ENCODE measurements around the gene ANXA11. TPM values are rescaled to one million over a fixed set of nuclear protein-coding genes. Genes with fewer than 3 reads are reported as not detected.

Gene ANXA11
- total and polyA plus RNA-seq, 2 of the 4 experiments (the other 2 are of a cell fraction), result 39.4 to 109 TPM

GRCh38 chr10:80167471-80168161, 37.7 kb downstream of the ANXA11 start:
- Histone ChIP-seq H3K4me2 (ENCODE audit: low read depth, low read length) (no peak overlapping the region), H3K9me3 (ENCODE audit: control insufficient read depth, insufficient read depth, low read length) (no peaks in the 10 kb centered on the region), H3K36me3 (ENCODE audit: control insufficient read depth, insufficient read depth, low read length) (peaks cover 58% of the 10 kb centered on the region), H2AFZ (replicated peaks; ENCODE audit: low read length, poor library complexity) (no peak overlapping the region), H2BK15ac (ENCODE audit: low read depth, low read length) (no peak overlapping the region), H3K23ac (ENCODE audit: low read depth, low read length) (no peak overlapping the region), H3K18ac (ENCODE audit: low read depth, low read length) (no peak overlapping the region), H3K4me3 (ENCODE audit: insufficient read depth, low read depth, low read length) (no peak overlapping the region), H4K91ac (ENCODE audit: insufficient read depth, low read depth, low read length) (0 out of 2 replicates have a peak overlapping the region, but pooled peaks have one; percentile 7), H3K4ac (ENCODE audit: low read depth, low read length) (peak overlapping the region; percentile 38; the same call in 1 of the 2 replicates), H2AK9ac (replicated peaks; ENCODE audit: low read depth, low read length, poor library complexity) (peak overlapping the region; percentile 39), H3K9me1 (ENCODE audit: insufficient read depth, low read length) (peaks cover 51% of the 10 kb centered on the region), H3K4me1 (ENCODE audit: control insufficient read depth, insufficient read depth, low read length) (peaks cover 34% of the 10 kb centered on the region), H3K27ac (ENCODE audit: insufficient read depth, low read length) (no peak overlapping the region), H4K20me1 (ENCODE audit: insufficient read depth, low read length) (peaks cover 24% of the 10 kb centered on the region), H2AK5ac (ENCODE audit: low read depth, low read length) (peak overlapping the region; percentile 10; the same call in 1 of the 2 replicates), H3K56ac (ENCODE audit: extremely low read depth, insufficient read depth, low read length) (no peak overlapping the region), H2BK5ac (ENCODE audit: low read depth, low read length, poor library complexity, severe bottlenecking) (no peak overlapping the region), H3K14ac (replicated peaks; ENCODE audit: low read depth, low read length) (no peak overlapping the region), H3K27me3 (ENCODE audit: control insufficient read depth, insufficient read depth, low read length) (no peaks in the 10 kb centered on the region), H3K79me1 (ENCODE audit: low read depth in 1 of 2, low read length in 2 of 2) (peaks cover 22 to 98% of the 10 kb centered on the region in 2 experiments), H4K5ac (ENCODE audit: low read depth, low read length) (no peak overlapping the region), H4K8ac (ENCODE audit: low read depth in 2 of 2, low read length in 2 of 2) (no peak overlapping the region), H2BK20ac (ENCODE audit: low read depth, low read length) (no peak overlapping the region), H3K9ac (ENCODE audit: low read depth, low read length) (no peak overlapping the region), H2BK120ac (ENCODE audit: low read depth, low read length) (0 out of 2 replicates have a peak overlapping the region, but pooled peaks have one; percentile 30)
- no peak for TF ChIP-seq CHD1 (IDR thresholded peaks at IDR 0.05; ENCODE audit: low read depth, low read length)
- TF ChIP-seq CEBPB (IDR thresholded peaks at IDR 0.05; ENCODE audit: low read depth, low read length), result no peak
- TF ChIP-seq RFX5 (IDR thresholded peaks at IDR 0.05; ENCODE audit: low read depth, low read length), result no peak
- no peak for TF ChIP-seq RCOR1 (IDR thresholded peaks at IDR 0.05; ENCODE audit: insufficient replicate concordance, low read length)
- TF ChIP-seq MAFK (IDR thresholded peaks at IDR 0.05; ENCODE audit: low read depth, low read length), result no peak
- TF ChIP-seq, protein P1, sequence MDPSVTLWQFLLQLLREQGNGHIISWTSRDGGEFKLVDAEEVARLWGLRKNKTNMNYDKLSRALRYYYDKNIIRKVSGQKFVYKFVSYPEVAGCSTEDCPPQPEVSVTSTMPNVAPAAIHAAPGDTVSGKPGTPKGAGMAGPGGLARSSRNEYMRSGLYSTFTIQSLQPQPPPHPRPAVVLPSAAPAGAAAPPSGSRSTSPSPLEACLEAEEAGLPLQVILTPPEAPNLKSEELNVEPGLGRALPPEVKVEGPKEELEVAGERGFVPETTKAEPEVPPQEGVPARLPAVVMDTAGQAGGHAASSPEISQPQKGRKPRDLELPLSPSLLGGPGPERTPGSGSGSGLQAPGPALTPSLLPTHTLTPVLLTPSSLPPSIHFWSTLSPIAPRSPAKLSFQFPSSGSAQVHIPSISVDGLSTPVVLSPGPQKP (IDR thresholded peaks at IDR 0.05; ENCODE audit: borderline replicate concordance, low read depth, low read length), result no peak
- TF ChIP-seq BHLHE40 (IDR thresholded peaks at IDR 0.05; ENCODE audit: low read depth, low read length), result no peak
- no peak for TF ChIP-seq MXI1 (IDR thresholded peaks at IDR 0.05; ENCODE audit: borderline replicate concordance, low read depth, low read length)
- TF ChIP-seq USF2 (IDR thresholded peaks at IDR 0.05; ENCODE audit: low read depth, low read length), result no peak
- no peak for TF ChIP-seq FOS (IDR thresholded peaks at IDR 0.05; ENCODE audit: low read depth, low read length)
- no peak for TF ChIP-seq RAD21 (IDR thresholded peaks at IDR 0.05; ENCODE audit: low read length)
- CTCF ChIA-PET, result interaction anchor here (0.8 kb wide), 1 partner anchor 14 kb away, joined by 3 read pairs; no protein-coding TSS in a partner anchor
- no TSS peak for BruUV-seq (replicated peaks)
- POLR2A ChIA-PET (ENCODE audit: unreplicated experiment), result no interaction called here
- dilution Hi-C loops (cut with HindIII; ENCODE audit: low sequenced_read_pairs, unreplicated experiment), result no loop called here
- ATAC-seq (ENCODE audit: low read depth), result no peak
- in situ Hi-C loops (cut with MboI; ENCODE audit: low sequenced_read_pairs), result loop anchor here (25.0 kb wide), 1 partner anchor 295 kb away; the partner anchor contains the start of gene TSPAN14
- intact Hi-C loops (cut with micrococcal nuclease), result no loop called here
- WGBS, 2 experiments (ENCODE audit: extremely low coverage in 2 of 2, insufficient read length in 1 of 2), result 96% methylated on average over 4 of the region's 8 CpGs; no CpG with 5 or more reads in 1 of the 2 experiments
- DNase-seq, result no peak
